ENCODE results near the gene THBD. TPM values are rescaled to one million over a fixed set of nuclear protein-coding genes. Genes with fewer than 3 reads are reported as not detected.

THBD gene
- total RNA-seq, 1 donor from 2014 or later: not detected

- Mint-ChIP-seq H3K36me3 (ENCODE audit: low read depth) (no peaks in the 10 kb centered on the region), H3K4me1 (no peaks in the 10 kb centered on the region), H3K27ac (no peak overlapping the region), H3K9me3 (peaks cover 4% of the 10 kb centered on the region), H3K4me3 (no peak overlapping the region), H3K27me3 (peaks cover 2% of the 10 kb centered on the region)
- no peak for TF ChIP-seq CTCF (IDR thresholded peaks at IDR 0.05)
- ATAC-seq (ENCODE audit: low read depth) (no peak), DNase-seq (no peak)
- intact Hi-C loops (cut with micrococcal nuclease): no loop called here
- ChIA-PET POLR2A (no interaction called here), CTCF (no interaction called here)
Measured at GRCh38 chr20:23059846-23060245, 10.4 kb upstream of the THBD start.

GRCh38 chr20:23059001-23059400 lies 9.5 kb upstream of the THBD start:
- peaks cover 4% of the 10 kb centered on the region for H3K9me3 Mint-ChIP-seq
- no peaks in the 10 kb centered on the region for H3K36me3 Mint-ChIP-seq (ENCODE audit: low read depth)
- H3K4me3 Mint-ChIP-seq: no peak overlapping the region
- intact Hi-C loops (cut with micrococcal nuclease): no loop called here
- no peaks in the 10 kb centered on the region for H3K4me1 Mint-ChIP-seq
- ChIA-PET POLR2A (no interaction called here), CTCF (no interaction called here)
- peaks cover 2% of the 10 kb centered on the region for H3K27me3 Mint-ChIP-seq
- no peak overlapping the region for H3K27ac Mint-ChIP-seq
- no peak for DNase-seq
- no peak for ATAC-seq (ENCODE audit: low read depth)
- no peak for TF ChIP-seq CTCF (IDR thresholded peaks at IDR 0.05)

GRCh38 chr20:23058240-23058639 lies 8.8 kb upstream of the THBD start:
- no peaks in the 10 kb centered on the region for H3K36me3 Mint-ChIP-seq (ENCODE audit: low read depth)
- no peaks in the 10 kb centered on the region for H3K4me1 Mint-ChIP-seq
- peaks cover 4% of the 10 kb centered on the region for H3K9me3 Mint-ChIP-seq
- POLR2A ChIA-PET: no interaction called here
- ATAC-seq (ENCODE audit: low read depth) (no peak), DNase-seq (no peak)
- H3K4me3 Mint-ChIP-seq: no peak overlapping the region
- peaks cover 6% of the 10 kb centered on the region for H3K27me3 Mint-ChIP-seq
- CTCF ChIA-PET: no interaction called here
- no peak for TF ChIP-seq CTCF (IDR thresholded peaks at IDR 0.05)
- H3K27ac Mint-ChIP-seq: no peak overlapping the region
- intact Hi-C loops (cut with micrococcal nuclease): no loop called here

- H3K27me3 Mint-ChIP-seq: peaks cover 28% of the 10 kb centered on the region
- TF ChIP-seq CTCF (IDR thresholded peaks at IDR 0.05): no peak
- intact Hi-C loops (cut with micrococcal nuclease): no loop called here
- peaks cover 2% of the 10 kb centered on the region for H3K4me1 Mint-ChIP-seq
- CTCF ChIA-PET: no interaction called here
- DNase-seq: no peak
- H3K36me3 Mint-ChIP-seq (ENCODE audit: low read depth): no peaks in the 10 kb centered on the region
- POLR2A ChIA-PET: no interaction called here
- H3K4me3 Mint-ChIP-seq: no peak overlapping the region
- no peak for ATAC-seq (ENCODE audit: low read depth)
- H3K27ac Mint-ChIP-seq: no peak overlapping the region
- peaks cover 4% of the 10 kb centered on the region for H3K9me3 Mint-ChIP-seq
Measured at GRCh38 chr20:23052904-23053303, 3.4 kb upstream of the THBD start.

- no peak for TF ChIP-seq CTCF (IDR thresholded peaks at IDR 0.05)
- DNase-seq (no peak), ATAC-seq (ENCODE audit: low read depth) (no peak)
- intact Hi-C loops (cut with micrococcal nuclease): no loop called here
- H3K9me3 Mint-ChIP-seq: no peaks in the 10 kb centered on the region
- H3K4me1 Mint-ChIP-seq: peaks cover 2% of the 10 kb centered on the region
- peaks cover 38% of the 10 kb centered on the region for H3K27me3 Mint-ChIP-seq
- no peak overlapping the region for H3K4me3 Mint-ChIP-seq
- H3K27ac Mint-ChIP-seq: no peak overlapping the region
- POLR2A ChIA-PET: no interaction called here
- CTCF ChIA-PET: no interaction called here
- no peaks in the 10 kb centered on the region for H3K36me3 Mint-ChIP-seq (ENCODE audit: low read depth)
Measured at GRCh38 chr20:23050847-23051627, 1.6 kb upstream of the THBD start.

Measured in activated B cell treated with CpG ODN at 0.5 μM for 24 hours (primary cell).